Left lung (tissue), 10 donors: ENCODE data around the gene SLC25A18. TPM values are rescaled to one million over a fixed set of nuclear protein-coding genes. Genes with fewer than 3 reads are reported as not detected.

Experiments used
- ATAC-seq: fragments of 200-7000 bp; cut with Tn5 transposase; one replicate; pipeline ENCODE4 v1.9.1; 2020; ENCODE audit warnings: moderate library complexity
- DNase-seq, 4 donors: peaks; one replicate each; pipeline ENCODE4 v3.0.0-alpha.2; 2013 to 2020
- H3K27ac ChIP-seq, 2 donors: fragments of 200-600 bp; sonication (generic) in 1 of 2; one replicate each; pipeline versions ENCODE4 v1.5.0 to v1.8.0; 2020 to 2021
- H3K27me3 ChIP-seq, 2 donors: fragments of 200-600 bp; sonication (generic) in 1 of 2; one replicate each; pipeline versions ENCODE4 v1.5.0 to v1.8.0; 2020 to 2021
- H3K36me3 ChIP-seq, 2 donors: fragments of 200-600 bp; sonication (generic) in 1 of 2; one replicate each; pipeline versions ENCODE4 v1.5.0 to v1.8.0; 2020 to 2021
- H3K4me1 ChIP-seq, 2 donors: fragments of 200-600 bp; one replicate each; pipeline ENCODE4 v1.8.0; 2021
- H3K4me3 ChIP-seq, 2 donors: fragments of 200-600 bp; sonication (generic) in 1 of 2; one replicate each; pipeline versions ENCODE4 v1.5.0 to v1.8.0; 2020 to 2021; ENCODE audit warnings: mild to moderate bottlenecking in 1 of 2
- H3K9me3 ChIP-seq, 2 donors: fragments of 200-600 bp; sonication (generic) in 1 of 2; one replicate each; pipeline versions ENCODE4 v1.5.0 to v1.8.0; 2020 to 2021
- intact Hi-C, 2 donors: fragments of 100-400 bp; cut with DNase I; formaldehyde crosslinking; loops; one replicate each; pipeline versions ENCODE4 v1.11.2 to v1.14.2; 2022
- polyA plus RNA-seq, 6 donors: library from polyadenylated mRNA; unstranded; fragments of 120-200 nt; gene quantifications; one replicate each; pipeline ENCODE4 v1.2.1, GENCODE V29; 2013; ENCODE audit not compliant: insufficient read length in 6 of 6
- total RNA-seq, 2 donors: library from RNA; stranded (reverse); fragmentation: NEBNext Ultra II Directional; extraction: Animal tissue kit (Norgen Biotek cat#: 25700); gene quantifications; one replicate each; pipeline ENCODE4 v1.2.1, GENCODE V29; 2021
- TF ChIP-seq, protein P1 (sequence below), 2 donors: fragments of 200-600 bp; sonication (generic) in 1 of 2; IDR thresholded peaks; one replicate each; pipeline versions ENCODE4 v1.5.0 to v1.8.0; 2021; ENCODE audit warnings: antibody characterized with exemption in 2 of 2
- donor health status: DM: no; HTN: yes; CAD: no.
- donor health status: DM: no; HTN: no; CAD: no.

The SLC25A18 gene
- total and polyA plus RNA-seq, 8 donors, result 0.26 to 0.56 (median 0.40) TPM

DNA sequence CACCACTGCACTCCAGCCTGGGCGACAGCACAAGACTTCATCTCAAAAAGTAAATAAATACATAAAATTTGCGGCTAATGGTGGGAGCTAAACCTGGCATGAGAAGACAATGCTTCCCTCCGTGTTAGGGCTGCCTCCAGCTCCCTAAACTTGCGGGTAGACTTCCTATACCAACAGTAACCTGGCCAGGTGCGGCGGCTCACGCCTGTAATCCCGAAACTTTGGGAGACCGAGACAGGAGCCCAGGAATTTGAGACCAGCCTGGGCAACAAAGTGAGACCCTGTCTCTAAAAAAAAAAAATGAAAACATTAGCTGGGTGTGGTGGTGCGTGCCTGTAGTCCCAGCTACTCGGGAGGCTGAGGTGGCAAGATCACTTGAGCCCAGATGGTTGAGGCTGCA lies 25.3 kb downstream of the SLC25A18 start:
- H3K27ac ChIP-seq, result no peak overlapping the region
- H3K27me3 ChIP-seq, result no peaks in the 10 kb centered on the region
- DNase-seq (no peak), ATAC-seq (no peak)
- TF ChIP-seq, protein P1, sequence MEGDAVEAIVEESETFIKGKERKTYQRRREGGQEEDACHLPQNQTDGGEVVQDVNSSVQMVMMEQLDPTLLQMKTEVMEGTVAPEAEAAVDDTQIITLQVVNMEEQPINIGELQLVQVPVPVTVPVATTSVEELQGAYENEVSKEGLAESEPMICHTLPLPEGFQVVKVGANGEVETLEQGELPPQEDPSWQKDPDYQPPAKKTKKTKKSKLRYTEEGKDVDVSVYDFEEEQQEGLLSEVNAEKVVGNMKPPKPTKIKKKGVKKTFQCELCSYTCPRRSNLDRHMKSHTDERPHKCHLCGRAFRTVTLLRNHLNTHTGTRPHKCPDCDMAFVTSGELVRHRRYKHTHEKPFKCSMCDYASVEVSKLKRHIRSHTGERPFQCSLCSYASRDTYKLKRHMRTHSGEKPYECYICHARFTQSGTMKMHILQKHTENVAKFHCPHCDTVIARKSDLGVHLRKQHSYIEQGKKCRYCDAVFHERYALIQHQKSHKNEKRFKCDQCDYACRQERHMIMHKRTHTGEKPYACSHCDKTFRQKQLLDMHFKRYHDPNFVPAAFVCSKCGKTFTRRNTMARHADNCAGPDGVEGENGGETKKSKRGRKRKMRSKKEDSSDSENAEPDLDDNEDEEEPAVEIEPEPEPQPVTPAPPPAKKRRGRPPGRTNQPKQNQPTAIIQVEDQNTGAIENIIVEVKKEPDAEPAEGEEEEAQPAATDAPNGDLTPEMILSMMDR (IDR thresholded peaks at IDR 0.05), result no peak
- intact Hi-C loops, result no loop called here
- H3K4me3 ChIP-seq, result no peak overlapping the region
- H3K9me3 ChIP-seq, result no peaks in the 10 kb centered on the region
- H3K36me3 ChIP-seq, result peaks cover 0 to 40% of the 10 kb centered on the region in 2 donors
- H3K4me1 ChIP-seq, result no peaks in the 10 kb centered on the region

DNA sequence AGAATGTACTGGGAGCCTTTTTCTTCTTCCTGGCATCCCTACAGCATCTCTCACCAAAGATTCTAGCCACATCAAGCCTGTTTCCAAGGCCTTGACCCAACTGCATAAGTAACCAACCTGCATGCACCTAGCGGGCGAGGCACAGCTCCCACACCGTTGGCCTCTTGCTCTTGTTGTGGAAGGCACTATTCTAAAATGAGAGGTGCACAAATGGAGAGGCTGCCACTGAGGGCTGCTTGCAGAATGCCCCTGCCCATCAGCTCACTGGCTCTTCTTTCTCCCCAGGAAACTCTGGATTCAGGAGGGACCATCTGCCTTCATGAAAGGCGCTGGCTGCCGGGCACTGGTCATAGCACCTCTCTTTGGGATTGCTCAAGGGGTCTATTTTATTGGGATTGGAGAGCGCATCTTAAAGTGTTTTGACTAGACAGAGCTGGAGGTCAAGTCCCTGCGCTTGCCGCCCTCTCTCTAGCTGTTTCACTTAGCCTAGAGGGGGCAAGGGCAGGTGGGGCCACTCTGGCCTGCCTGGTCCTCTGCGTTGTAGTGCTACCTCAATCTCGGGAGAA lies 26.6 kb downstream of the SLC25A18 start:
- H3K36me3 ChIP-seq, result peaks cover 0 to 53% of the 10 kb centered on the region in 2 donors
- DNase-seq, result no peak
- intact Hi-C loops, result no loop called here

DNA sequence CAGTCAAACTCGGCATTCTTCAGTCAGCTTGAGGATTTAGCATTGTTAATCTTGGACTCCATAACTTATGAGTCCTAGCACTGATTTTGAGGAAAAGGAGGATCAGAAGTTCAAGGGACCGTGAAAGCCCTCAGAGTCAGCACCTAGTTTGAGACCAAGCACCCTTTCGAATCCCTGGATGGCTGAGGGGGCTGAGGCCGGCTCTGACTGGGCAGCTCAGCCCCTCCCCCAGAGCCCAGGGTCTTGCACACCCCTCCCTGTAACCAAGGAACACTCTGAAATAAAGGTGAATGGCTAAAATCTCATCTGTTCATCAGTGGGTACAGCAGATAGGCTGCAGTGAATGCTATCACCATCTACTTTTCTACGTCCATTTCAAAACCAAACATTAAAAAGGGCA lies 27.3 kb downstream of the SLC25A18 start:
- Histone ChIP-seq H3K27ac (no peak overlapping the region), H3K9me3 (no peaks in the 10 kb centered on the region), H3K4me3 (no peak overlapping the region), H3K27me3 (no peaks in the 10 kb centered on the region), H3K4me1 (no peaks in the 10 kb centered on the region), H3K36me3 (peaks cover 0 to 60% of the 10 kb centered on the region in 2 donors)
- intact Hi-C loops, result no loop called here
- DNase-seq (no peak), ATAC-seq (no peak)
- TF ChIP-seq, protein P1 (IDR thresholded peaks at IDR 0.05), result no peak

More for the DNA sequence above, 26.6 kb downstream of the SLC25A18 start:
- Histone ChIP-seq H3K4me3 (no peak overlapping the region), H3K27me3 (no peaks in the 10 kb centered on the region), H3K27ac (no peak overlapping the region), H3K9me3 (no peaks in the 10 kb centered on the region), H3K4me1 (no peaks in the 10 kb centered on the region)
- no peak for ATAC-seq
- TF ChIP-seq, protein P1 (IDR thresholded peaks at IDR 0.05), result no peak

DNA sequence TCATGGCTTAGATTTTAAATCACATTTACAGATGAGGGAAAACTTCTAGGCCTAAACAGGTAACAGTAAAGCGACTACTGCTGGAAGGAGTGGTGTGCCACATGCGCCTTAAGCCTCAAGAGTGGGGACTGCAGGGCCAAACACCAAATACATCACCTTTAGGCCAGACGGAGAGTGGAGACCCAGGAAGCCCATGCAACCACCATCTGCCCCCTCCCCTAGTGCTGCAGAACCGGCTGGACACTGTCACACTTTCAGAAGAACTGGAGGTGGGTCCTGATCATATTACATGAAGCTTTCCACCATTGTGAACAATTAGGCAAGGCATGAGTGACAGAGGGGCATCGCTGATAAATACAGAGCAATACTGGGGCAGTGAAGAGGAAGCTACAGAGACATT lies 28.9 kb downstream of the SLC25A18 start:
- TF ChIP-seq, protein P1 (IDR thresholded peaks at IDR 0.05), result no peak
- DNase-seq, result no peak
- no peak for ATAC-seq
- peaks cover 0 to 76% of the 10 kb centered on the region in 2 donors for H3K36me3 ChIP-seq
- H3K4me1 ChIP-seq, result no peaks in the 10 kb centered on the region
- no peaks in the 10 kb centered on the region for H3K9me3 ChIP-seq
- intact Hi-C loops, result no loop called here
- no peak overlapping the region for H3K4me3 ChIP-seq
- no peak overlapping the region for H3K27ac ChIP-seq
- H3K27me3 ChIP-seq, result no peaks in the 10 kb centered on the region

DNA sequence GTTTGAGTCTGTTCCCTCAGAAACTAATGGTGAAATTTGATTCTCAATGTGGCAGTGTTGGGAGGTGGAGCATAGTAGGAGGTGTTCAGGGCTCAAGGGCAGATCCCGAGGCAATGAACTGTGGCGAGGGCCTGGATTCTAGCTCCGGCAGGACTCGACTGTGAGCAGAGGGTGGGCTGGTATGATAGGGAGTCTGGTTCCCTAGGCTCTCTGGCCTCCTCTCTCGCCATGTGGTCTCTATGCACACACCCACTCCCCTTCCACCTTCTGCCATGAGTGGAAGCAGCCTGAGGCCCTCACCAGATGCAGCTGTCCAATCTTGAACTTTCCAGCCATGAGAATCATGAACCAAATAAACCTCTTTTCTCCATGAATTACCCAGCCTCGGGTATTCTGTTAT lies 32.9 kb downstream of the SLC25A18 start:
- TF ChIP-seq, protein P1 (IDR thresholded peaks at IDR 0.05), result no peak
- H3K9me3 ChIP-seq, result no peaks in the 10 kb centered on the region
- no peak overlapping the region for H3K27ac ChIP-seq
- H3K36me3 ChIP-seq, result peaks cover 4 to 100% of the 10 kb centered on the region in 2 donors
- no peak for ATAC-seq
- intact Hi-C loops, result no loop called here
- H3K4me3 ChIP-seq, result no peak overlapping the region
- H3K4me1 ChIP-seq, result no peaks in the 10 kb centered on the region
- DNase-seq, result no peak
- no peaks in the 10 kb centered on the region for H3K27me3 ChIP-seq
